ENCODE results near the gene CD8B. TPM values are rescaled to one million over a fixed set of nuclear protein-coding genes. Genes with fewer than 3 reads are reported as not detected.
A peak's percentile ranks its signal among the peaks of the same experiment; 100 is the strongest.

The CD8B gene
- total and polyA plus RNA-seq, 8 donors = 0.23 to 0.92 (median 0.67) TPM; not detected in 1

GRCh38 chr2:86790134-86790675 lies 71.5 kb downstream of the CD8B start:
- ATAC-seq = peak; percentile 39 to 61 (median 51)
- H3K4me1 ChIP-seq = peaks cover 0 to 16% (median 9%) of the 10 kb centered on the region in 3 donors
- FAIRE-seq = no peak
- DNase-seq = peak in 1 of 6 donors; percentile 65
- H3K9me3 ChIP-seq = no peaks in the 10 kb centered on the region
- no peak for TF ChIP-seq CTCF (IDR thresholded peaks at IDR 0.05)
- H3K36me3 ChIP-seq = no peaks in the 10 kb centered on the region
- H3K4me3 ChIP-seq = peak overlapping the region in 2 of 4 donors; percentile 24 to 30
- peaks cover 0 to 42% (median 12%) of the 10 kb centered on the region in 4 donors for H3K27me3 ChIP-seq
- H3K27ac ChIP-seq = no peak overlapping the region
- intact Hi-C loops (cut with DNase I) = no loop called here
- 5 to 6% methylated on average over 40 of the region's 40 CpGs for WGBS, 2 donors

GRCh38 chr2:86789687-86790133 lies 72.0 kb downstream of the CD8B start:
- ATAC-seq (peak in 1 of 4 donors; percentile 18), FAIRE-seq (no peak), DNase-seq (peak in 1 of 6 donors; percentile 65)
- 5 to 6% methylated on average over 40 of the region's 40 CpGs for WGBS, 2 donors
- H3K4me1 ChIP-seq = peaks cover 0 to 16% (median 9%) of the 10 kb centered on the region in 3 donors
- H3K36me3 ChIP-seq = no peaks in the 10 kb centered on the region
- intact Hi-C loops (cut with DNase I) = no loop called here
- peak overlapping the region in 1 of 4 donors; percentile 14 for H3K4me3 ChIP-seq
- peaks cover 0 to 42% (median 12%) of the 10 kb centered on the region in 4 donors for H3K27me3 ChIP-seq
- TF ChIP-seq CTCF (IDR thresholded peaks at IDR 0.05) = no peak
- H3K9me3 ChIP-seq = no peaks in the 10 kb centered on the region
- no peak overlapping the region for H3K27ac ChIP-seq

GRCh38 chr2:86788881-86789686 lies 72.6 kb downstream of the CD8B start:
- Histone ChIP-seq H3K36me3 (no peaks in the 10 kb centered on the region), H3K27me3 (peaks cover 0 to 42% (median 12%) of the 10 kb centered on the region in 4 donors), H3K9me3 (no peaks in the 10 kb centered on the region), H3K27ac (no peak overlapping the region), H3K4me3 (peak overlapping the region in 1 of 4 donors; percentile 20), H3K4me1 (peaks cover 0 to 16% (median 9%) of the 10 kb centered on the region in 3 donors)
- ATAC-seq = no peak
- DNase-seq = peak in 2 of 6 donors; percentile 62 to 64
- no peak for TF ChIP-seq CTCF (IDR thresholded peaks at IDR 0.05)
- intact Hi-C loops (cut with DNase I) = no loop called here
- FAIRE-seq = no peak
- WGBS, 2 donors = 8 to 9% methylated on average over 64 of the region's 64 CpGs

- 43 to 45% methylated on average over 7 of the region's 7 CpGs for WGBS, 2 donors
- Histone ChIP-seq H3K9me3 (no peaks in the 10 kb centered on the region), H3K4me3 (no peak overlapping the region), H3K27ac (no peak overlapping the region), H3K27me3 (peaks cover 0 to 38% (median 12%) of the 10 kb centered on the region in 4 donors), H3K4me1 (peaks cover 0 to 16% (median 9%) of the 10 kb centered on the region in 3 donors), H3K36me3 (no peaks in the 10 kb centered on the region)
- ATAC-seq (peak in 2 of 4 donors; percentile 24 to 29), DNase-seq (no peak), FAIRE-seq (no peak)
- intact Hi-C loops (cut with DNase I) = no loop called here
- TF ChIP-seq CTCF (IDR thresholded peaks at IDR 0.05) = no peak
Observed at GRCh38 chr2:86788165-86788564, 73.5 kb downstream of the CD8B start.

Measured in pancreas (tissue), 10 donors.